Gastroesophageal sphincter (tissue), 3 donors: ENCODE data around the gene LINC00237.

Experiments
- EP300 ChIP-seq: sonication (generic); formaldehyde crosslinking; IDR thresholded peaks from one replicate; pipeline ENCODE4 v1.6.1; 2017; ENCODE audit warnings: antibody characterized with exemption, mild to moderate bottlenecking
- POLR2A ChIP-seq, 2 donors: fragments of 450-650 bp; IDR thresholded peaks; one replicate each; pipeline ENCODE4 v1.6.1; 2017; ENCODE audit warnings: antibody characterized with exemption in 2 of 2, mild to moderate bottlenecking in 2 of 2, moderate library complexity in 1 of 2
- POLR2AphosphoS5 ChIP-seq: sonication (generic); formaldehyde crosslinking; IDR thresholded peaks from one replicate; pipeline ENCODE4 v1.6.1; 2017; ENCODE audit warnings: antibody characterized with exemption
- TF ChIP-seq, protein P1 (sequence below), 4 experiments: fragments of 200-600 bp in 2 of 4; fragments of 450-650 bp in 2 of 4; sonication (generic) in 1 of 4; IDR thresholded peaks; one replicate each; pipeline ENCODE4 v1.5.1; 2017 to 2019; ENCODE audit warnings: antibody characterized with exemption in 4 of 4, mild to moderate bottlenecking in 2 of 4, moderate library complexity in 2 of 4

DNA sequence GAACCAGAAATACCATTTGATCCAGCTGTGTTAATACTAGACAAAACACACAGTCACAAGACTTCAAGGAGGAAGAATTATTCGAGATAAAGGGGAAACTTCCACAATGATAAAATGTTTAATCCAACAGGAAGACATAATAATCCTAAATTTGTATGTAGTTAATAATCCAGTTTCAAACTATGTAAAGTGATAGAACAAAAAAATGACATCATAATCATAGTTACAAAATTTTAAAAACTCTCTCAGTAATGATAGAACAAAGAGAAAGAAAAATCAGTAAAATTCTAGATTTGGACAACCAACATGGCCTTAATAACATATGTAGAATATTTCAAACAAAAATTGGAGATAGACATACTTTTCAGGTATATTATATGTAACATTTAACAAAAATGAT is 38.9 kb downstream of the LINC00237 start:
- TF ChIP-seq, protein P1, sequence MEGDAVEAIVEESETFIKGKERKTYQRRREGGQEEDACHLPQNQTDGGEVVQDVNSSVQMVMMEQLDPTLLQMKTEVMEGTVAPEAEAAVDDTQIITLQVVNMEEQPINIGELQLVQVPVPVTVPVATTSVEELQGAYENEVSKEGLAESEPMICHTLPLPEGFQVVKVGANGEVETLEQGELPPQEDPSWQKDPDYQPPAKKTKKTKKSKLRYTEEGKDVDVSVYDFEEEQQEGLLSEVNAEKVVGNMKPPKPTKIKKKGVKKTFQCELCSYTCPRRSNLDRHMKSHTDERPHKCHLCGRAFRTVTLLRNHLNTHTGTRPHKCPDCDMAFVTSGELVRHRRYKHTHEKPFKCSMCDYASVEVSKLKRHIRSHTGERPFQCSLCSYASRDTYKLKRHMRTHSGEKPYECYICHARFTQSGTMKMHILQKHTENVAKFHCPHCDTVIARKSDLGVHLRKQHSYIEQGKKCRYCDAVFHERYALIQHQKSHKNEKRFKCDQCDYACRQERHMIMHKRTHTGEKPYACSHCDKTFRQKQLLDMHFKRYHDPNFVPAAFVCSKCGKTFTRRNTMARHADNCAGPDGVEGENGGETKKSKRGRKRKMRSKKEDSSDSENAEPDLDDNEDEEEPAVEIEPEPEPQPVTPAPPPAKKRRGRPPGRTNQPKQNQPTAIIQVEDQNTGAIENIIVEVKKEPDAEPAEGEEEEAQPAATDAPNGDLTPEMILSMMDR (IDR thresholded peaks at IDR 0.05): no peak
- no peak for TF ChIP-seq POLR2A (IDR thresholded peaks at IDR 0.05)
- no peak for TF ChIP-seq EP300
- TF ChIP-seq POLR2AphosphoS5: no peak
